NK-92 (cell line): Measurements from ENCODE around the gene RHEBL1.

Experiments used
- DNase-seq: peaks from one replicate; lab custom pipeline; 2025; ENCODE audit not compliant: unreplicated experiment; lab: John Stamatoyannopoulos, UW

RHEBL1 gene

DNA sequence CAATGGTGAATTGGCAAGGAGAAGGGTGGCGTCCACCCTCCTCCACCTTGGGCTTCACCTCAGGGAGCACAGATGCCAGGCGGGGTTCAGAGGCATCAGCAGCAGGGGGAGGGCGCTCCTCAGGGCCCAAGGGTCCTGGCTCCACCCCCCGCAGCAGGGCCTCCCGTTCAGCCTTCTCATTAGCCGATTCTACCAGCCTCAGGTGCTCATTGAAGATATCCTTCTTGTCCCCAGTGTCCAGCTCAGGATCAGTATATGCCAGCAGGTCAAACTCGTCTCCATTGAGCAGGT lies 31.9 kb downstream of the RHEBL1 start:
- DNase-seq: no peak

GRCh38 chr12:49037111-49037946 lies 32.5 kb downstream of the RHEBL1 start:
- no peak for DNase-seq

DNA sequence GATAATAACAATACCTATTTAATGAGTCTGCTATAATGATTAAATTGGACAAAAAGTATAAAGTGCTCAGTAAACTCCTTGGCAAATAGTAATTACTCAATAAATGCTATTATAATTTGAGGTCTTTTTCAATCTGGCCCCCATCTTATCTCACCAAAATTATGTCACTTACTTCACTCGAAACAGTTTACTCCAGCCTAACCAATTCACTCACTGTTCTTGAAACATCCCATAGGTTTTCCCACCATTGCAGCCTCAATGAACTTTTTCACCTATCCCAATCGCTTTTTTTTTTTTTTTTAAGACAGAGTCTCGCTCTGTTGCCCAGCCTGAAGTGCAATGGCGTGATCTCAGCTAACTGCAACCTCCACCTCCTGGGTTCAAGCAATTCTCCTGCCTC lies 33.8 kb downstream of the RHEBL1 start:
- no peak for DNase-seq

GRCh38 chr12:49034286-49034622 lies 35.5 kb downstream of the RHEBL1 start:
- DNase-seq: no peak

DNA sequence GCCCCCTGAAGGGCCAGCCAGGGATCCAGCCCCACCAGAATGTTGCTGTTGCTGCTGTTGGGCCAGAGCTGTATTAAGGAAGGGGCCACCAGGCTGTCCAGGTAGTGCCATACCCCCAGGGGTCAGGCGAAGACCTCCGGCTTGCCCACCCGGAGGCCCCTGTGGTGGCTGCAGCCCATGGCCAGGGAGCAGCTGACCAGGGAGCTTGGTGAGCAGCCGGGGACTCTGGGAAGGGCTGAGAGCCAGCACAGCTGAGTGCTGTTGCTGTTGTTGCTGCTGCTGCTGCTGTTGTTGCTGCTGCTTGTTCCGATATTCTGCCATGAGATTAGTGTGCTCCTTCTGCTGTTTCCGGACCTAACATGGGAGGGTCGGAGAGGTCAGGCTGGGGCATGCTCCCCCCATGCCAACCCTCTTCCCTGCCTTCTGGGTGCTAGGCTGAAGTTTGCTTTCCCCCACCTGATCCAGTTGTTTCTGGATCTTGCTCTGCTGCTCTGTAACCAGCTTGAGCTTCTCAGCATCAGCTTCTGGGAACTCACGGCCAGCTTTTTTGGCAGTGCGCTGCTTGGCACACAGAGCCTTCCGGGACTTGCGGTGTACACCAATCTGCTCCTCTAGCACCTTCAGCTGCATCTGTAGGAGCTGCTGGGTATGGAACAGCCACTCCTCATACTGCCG lies 36.0 kb downstream of the RHEBL1 start:
- no peak for DNase-seq

DNA sequence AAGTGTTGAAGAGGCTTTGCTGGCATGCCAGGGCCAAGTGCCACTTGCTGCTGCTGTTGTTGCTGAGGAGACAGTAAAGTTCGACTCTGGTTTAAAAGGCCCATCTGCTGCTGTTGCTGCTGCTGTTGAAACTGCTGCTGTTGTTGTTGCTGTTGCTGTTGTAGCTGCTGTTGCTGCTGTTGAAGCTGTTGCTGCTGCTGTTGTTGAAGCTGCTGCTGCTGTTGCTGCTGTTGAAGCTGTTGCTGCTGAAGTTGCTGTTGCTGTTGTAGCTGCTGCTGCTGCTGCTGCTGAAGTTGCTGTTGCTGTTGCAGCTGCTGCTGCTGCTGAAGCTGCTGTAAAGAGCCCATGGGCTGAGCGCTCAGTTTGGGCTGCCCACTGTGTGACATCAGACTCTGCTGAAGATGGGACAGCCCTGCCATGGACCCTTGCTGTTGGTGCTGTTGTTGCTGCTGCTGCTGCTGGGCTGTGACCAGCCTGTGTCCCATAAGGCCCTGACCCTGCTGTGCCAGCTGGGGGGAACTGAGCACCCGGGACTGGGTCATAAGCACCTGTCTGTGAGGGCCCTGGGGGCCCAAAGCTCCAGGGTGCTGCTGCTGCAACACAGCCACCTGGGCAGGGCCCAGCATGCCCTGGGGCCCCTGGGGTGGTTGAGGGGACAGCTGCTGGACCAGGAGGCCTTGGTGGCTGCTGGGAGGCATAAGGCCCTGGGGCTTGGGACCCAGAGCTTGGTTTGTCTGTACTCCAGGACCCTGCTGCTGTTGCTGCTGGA lies 36.9 kb downstream of the RHEBL1 start:
- DNase-seq: no peak

DNA sequence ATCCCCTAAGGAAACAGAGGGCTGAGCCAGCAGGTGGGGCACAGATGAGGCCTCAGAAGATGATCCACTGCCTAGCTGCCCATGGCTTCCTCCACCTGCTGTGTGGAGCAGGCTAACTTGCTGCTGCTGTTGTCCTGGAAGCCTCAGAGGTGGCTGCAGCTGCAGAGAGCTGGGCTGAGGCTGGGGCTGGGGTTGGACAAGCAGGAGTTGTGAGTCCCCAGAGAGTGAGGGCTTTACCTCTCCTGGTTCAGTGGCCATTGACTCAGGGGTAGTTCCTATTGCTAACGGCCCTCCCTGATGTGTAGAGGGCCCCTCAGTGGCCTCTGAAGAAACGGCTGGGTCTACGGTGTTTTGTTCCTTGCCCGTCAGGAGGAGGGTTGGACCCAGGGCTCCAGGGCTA lies 37.5 kb downstream of the RHEBL1 start:
- DNase-seq: no peak

GRCh38 chr12:49031573-49032161 lies 38.1 kb downstream of the RHEBL1 start:
- DNase-seq: no peak

GRCh38 chr12:49030714-49031572 lies 38.8 kb downstream of the RHEBL1 start:
- no peak for DNase-seq

DNA sequence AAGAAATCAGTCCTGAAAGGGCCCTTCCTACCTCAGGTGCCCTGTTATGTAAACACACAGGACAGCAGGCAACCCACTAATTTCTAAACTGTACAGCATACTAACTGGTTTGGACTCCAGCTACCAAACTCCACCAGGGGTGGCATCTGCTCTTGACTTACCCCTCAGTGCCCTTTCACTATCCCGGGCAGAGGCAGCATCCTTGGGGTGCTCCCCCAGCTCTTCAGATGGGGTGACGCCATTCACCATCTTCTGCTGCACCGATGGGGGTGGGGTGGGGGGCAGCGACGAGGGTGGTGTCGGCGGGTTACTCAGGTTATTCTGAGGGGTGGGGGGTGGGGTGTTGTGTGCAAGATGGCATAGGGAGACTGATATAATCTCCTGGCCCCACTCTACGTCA lies 39.7 kb downstream of the RHEBL1 start:
- DNase-seq: no peak

GRCh38 chr12:49028666-49029275 lies 41.0 kb downstream of the RHEBL1 start:
- no peak for DNase-seq

DNA sequence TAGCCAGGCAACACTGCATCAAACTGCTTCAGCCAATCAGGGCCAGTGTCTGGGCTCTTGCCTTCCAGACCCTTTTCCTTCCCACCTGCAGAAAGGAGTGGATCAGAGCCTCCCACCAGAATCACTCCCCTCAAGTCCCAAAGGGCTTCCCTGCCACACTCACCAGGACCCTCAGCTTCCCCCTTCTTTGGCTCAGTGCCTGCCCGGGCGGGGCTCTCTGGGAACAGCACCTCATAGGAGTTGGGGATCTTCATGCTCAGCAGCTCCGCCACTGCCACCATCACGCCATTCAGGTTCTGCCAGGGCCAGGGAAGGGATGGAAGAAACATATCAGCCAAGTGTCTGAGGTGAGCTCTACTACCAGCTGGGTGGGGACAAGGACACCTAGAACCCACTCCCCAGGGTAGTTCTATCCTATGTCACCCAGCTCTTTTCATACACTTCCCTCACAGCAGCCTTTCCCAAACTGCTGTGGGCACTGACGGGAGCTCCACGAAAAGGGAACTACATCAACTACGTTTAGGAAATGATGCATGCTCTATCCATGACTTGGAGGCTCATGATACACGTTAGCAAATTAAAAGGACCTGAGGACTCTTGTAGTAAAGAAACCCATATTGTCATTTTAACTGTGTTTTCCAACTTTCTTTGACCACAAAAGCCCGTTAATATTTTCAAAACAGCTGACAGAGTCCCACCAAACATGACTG lies 41.8 kb downstream of the RHEBL1 start:
- no peak for DNase-seq

DNA sequence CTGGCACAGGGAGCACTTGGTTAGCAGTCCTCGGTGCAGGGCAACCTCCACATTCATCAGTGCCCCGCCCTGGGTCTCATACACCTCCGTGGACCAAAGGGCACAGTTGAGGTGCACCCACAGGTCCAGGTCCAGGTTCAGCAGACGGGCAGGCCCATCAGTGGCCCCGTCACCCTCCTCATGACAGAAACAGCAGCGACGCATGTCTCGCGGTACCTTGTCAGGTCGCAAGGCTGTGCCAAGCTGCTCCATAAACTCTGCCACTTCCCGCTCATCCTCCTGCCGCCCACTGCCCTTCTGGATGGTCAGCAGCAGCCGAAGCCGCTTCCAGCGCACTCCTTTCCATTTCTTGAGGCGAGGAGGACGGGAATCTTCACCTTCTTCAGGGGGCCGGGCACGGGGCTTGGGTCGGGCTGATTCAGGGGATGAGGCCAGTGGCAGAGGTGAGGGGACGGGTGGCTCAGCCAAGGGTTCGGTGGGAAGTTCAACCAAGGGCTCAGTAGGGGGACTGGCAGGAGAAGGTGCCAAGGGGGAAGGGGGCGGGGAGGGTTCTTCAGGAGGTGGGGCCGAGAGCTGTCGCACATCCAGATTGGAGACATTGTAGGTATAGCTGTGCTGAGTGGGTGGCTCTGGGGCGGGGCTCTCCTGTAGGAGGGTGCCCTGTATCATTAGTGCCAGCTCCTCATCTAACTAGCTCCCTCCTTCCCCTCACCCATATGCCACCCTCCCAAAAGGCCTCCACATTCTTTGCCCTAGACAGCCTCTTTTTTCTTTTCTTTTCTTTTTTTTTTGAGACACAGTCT lies 42.9 kb downstream of the RHEBL1 start:
- DNase-seq: no peak

DNA sequence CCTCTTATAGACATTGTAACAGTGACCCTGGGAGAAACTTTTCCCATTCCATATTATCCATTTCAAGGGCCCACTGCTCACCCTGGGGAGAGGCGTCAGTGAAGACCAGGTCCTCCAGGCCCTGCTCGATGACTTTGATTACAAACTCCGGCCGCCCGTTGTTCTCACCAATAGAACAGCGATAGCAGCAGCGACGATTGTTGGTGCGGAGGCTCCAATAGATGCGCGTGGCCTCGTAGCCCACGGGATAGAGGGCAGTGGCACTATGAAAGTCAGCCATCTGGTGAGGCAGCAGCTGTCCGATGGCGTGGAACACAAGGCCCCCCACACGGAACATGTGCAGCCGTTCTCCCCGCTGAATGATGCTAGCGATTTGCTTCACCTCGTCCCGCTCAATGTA lies 43.7 kb downstream of the RHEBL1 start:
- no peak for DNase-seq

DNA sequence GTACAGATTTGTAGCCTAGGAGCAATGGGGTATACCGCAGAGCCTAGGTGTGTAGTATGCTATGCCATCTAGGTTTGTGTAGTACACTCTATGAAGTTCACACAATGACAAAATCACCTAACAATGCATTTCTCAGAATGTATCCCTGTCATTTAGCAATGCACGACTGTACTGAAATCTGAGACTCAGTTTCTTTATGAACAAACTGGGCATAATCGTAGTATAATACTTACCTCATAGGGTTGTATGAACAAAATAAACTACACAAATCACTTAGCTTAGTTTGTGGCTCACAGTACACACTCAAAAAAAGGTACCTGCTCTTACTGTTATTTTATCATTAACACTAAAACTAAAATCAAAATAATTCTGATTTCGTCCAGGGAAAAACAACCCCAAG lies 44.3 kb downstream of the RHEBL1 start:
- no peak for DNase-seq

- no peak for DNase-seq
Measured at GRCh38 chr12:49024543-49024942, 45.2 kb downstream of the RHEBL1 start.

DNA sequence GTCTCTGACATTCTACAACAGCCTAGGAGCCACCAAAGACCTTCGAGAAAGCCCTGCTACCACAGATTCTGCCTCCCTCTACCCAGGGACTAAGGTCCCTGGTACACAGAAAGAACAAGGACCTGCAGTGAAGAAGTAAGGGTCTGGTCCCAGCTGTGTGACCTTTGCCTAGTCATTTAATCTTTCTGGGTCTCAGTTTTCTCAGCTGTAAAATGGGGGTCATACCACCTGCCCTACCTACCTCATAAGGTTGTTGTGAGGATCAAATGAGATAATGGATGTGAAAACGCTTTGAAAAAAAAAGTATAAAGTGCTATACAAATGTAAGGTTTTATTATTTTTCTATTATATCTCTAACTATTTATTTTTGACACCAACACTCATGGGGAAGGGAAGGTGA lies 46.0 kb downstream of the RHEBL1 start:
- DNase-seq: no peak

DNA sequence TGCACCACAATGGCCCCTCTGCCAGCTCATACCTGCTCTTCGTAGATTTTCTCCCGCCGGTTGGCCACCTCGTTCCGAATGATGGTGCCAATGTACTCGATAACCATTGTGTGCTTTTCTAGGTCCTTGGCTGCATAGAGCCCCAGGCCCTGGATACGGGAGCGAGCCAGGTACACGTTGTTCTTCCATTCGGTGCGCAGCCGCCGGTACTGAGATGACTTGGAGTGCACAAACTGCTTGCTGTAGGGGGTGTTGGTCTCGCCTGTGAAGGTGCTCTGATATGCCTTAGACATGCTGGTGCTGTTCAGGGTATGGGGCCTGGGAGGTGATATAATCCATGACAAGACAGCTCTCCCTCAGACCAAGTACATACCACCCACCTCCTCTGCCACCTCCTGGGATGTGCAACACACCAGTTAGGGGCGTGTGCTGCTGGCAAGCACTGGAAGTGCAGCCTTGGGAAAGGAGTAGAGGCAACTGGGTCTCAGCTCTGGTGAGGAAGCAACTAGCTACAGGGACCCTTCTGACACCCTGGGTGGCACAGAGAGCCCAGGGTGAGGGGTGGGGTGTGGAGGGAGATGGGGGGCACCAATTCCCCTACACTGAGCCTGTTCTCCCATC lies 47.1 kb downstream of the RHEBL1 start:
- no peak for DNase-seq
